MM.1S (cell line): ENCODE data around the gene DAB1.

Experiments used
- DNase-seq: peaks from one replicate; pipeline ENCODE4 v3.0.0-alpha.2; 2015
- H2AFZ ChIP-seq: fragments of 300-600 bp; sonication (generic); 2 replicates; pipeline ENCODE4 v1.6.0; 2016; ENCODE audit warnings: antibody characterized with exemption, low read length
- H3F3A ChIP-seq: fragments of 300-600 bp; sonication (generic); 2 replicates; pipeline ENCODE4 v1.6.1; 2016; ENCODE audit warnings: mild to moderate bottlenecking, antibody characterized with exemption, low read length, moderate library complexity, mixed read lengths; ENCODE audit not compliant: insufficient read depth
- H3K27ac ChIP-seq: fragments of 300-600 bp; sonication (generic); 2 replicates; pipeline ENCODE4 v1.5.1; 2016; ENCODE audit warnings: mild to moderate bottlenecking, low read length
- H3K27me3 ChIP-seq: fragments of 300-600 bp; sonication (generic); replicated peaks from 2 replicates; pipeline ENCODE4 v1.6.0; 2016; ENCODE audit warnings: low read length; ENCODE audit not compliant: insufficient read depth
- H3K36me3 ChIP-seq: fragments of 300-600 bp; sonication (generic); replicated peaks from 2 replicates; pipeline ENCODE4 v1.6.1; 2016; ENCODE audit warnings: mild to moderate bottlenecking, low read length, mixed read lengths; ENCODE audit not compliant: insufficient read depth
- H3K4me1 ChIP-seq: fragments of 300-600 bp; sonication (generic); 2 replicates; pipeline ENCODE4 v1.6.1; 2016; ENCODE audit warnings: low read length, mixed read lengths
- H3K4me2 ChIP-seq: fragments of 300-600 bp; sonication (generic); 2 replicates; pipeline ENCODE4 v1.6.0; 2016; ENCODE audit warnings: low read depth, low read length
- H3K4me3 ChIP-seq: fragments of 300-600 bp; sonication (generic); 2 replicates; pipeline ENCODE4 v1.5.1; 2016; ENCODE audit warnings: low read length, mixed read lengths
- H3K79me2 ChIP-seq: fragments of 300-600 bp; sonication (generic); 2 replicates; pipeline ENCODE4 v1.6.1; 2016; ENCODE audit warnings: mixed run types, low read length, mixed read lengths
- H3K9ac ChIP-seq: fragments of 300-600 bp; sonication (generic); 2 replicates; pipeline ENCODE4 v1.6.1; 2016; ENCODE audit warnings: low read length, mixed read lengths
- H3K9me2 ChIP-seq: fragments of 300-600 bp; sonication (generic); replicated peaks from 2 replicates; pipeline ENCODE4 v1.6.1; 2016; ENCODE audit warnings: mild to moderate bottlenecking, low read length, mixed read lengths; ENCODE audit not compliant: insufficient read depth
- H3K9me3 ChIP-seq: fragments of 300-600 bp; sonication (generic); replicated peaks from 2 replicates; pipeline ENCODE4 v1.6.1; 2016; ENCODE audit warnings: mild to moderate bottlenecking, low read length, mixed read lengths; ENCODE audit not compliant: insufficient read depth
- H4K20me1 ChIP-seq: fragments of 300-600 bp; sonication (generic); 2 replicates; pipeline ENCODE4 v1.6.1; 2016; ENCODE audit warnings: mild to moderate bottlenecking, low read length, moderate library complexity, mixed read lengths; ENCODE audit not compliant: insufficient read depth
- EZH2 ChIP-seq: fragments of 300-600 bp; sonication (generic); optimal IDR thresholded peaks from 2 replicates; pipeline ENCODE3; 2017; ENCODE audit warnings: low read depth, mild to moderate bottlenecking, antibody characterized with exemption, low read length, mixed read lengths
- EZH2phosphoT487 ChIP-seq: fragments of 300-600 bp; sonication (generic); IDR thresholded peaks from 2 replicates; pipeline ENCODE4 v1.6.1; 2018; ENCODE audit warnings: antibody characterized with exemption, low read length
- TF ChIP-seq, protein P1 (sequence below): fragments of 300-600 bp; sonication (generic); IDR thresholded peaks from 2 replicates; pipeline ENCODE4 v1.5.1; 2016; ENCODE audit warnings: antibody characterized with exemption, low read length, mixed read lengths

The DAB1 gene

DNA sequence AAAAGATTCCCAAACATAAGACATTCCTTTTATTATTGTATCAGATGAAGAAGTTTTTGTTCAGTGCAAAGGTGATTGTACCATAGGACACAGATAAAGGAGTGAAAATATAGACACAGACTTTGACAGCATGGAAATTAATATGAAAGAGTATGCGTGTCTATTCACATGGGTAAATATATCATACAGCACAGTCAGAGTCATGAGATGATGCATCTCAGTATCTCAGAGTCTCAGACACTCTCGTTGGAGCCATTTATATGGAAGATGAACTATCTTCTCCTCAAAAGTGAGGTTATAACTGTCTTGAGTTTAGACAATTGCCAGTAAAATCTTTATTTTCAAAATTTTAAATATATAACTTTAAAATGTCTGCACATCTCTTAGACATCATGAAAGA, 299.7 kb downstream of the DAB1 start:
- Histone ChIP-seq H3K9me3 (no peaks in the 10 kb centered on the region), H3K27me3 (no peaks in the 10 kb centered on the region), H4K20me1 (no peaks in the 10 kb centered on the region), H3K4me2 (no peak overlapping the region), H2AFZ (no peak overlapping the region), H3K4me1 (no peaks in the 10 kb centered on the region), H3K9ac (no peak overlapping the region), H3K9me2 (no peaks in the 10 kb centered on the region), H3K27ac (no peak overlapping the region), H3K36me3 (no peaks in the 10 kb centered on the region), H3F3A (no peaks in the 10 kb centered on the region), H3K79me2 (no peaks in the 10 kb centered on the region), H3K4me3 (no peak overlapping the region)
- no peak for DNase-seq
- TF ChIP-seq EZH2, result no peak

DNA sequence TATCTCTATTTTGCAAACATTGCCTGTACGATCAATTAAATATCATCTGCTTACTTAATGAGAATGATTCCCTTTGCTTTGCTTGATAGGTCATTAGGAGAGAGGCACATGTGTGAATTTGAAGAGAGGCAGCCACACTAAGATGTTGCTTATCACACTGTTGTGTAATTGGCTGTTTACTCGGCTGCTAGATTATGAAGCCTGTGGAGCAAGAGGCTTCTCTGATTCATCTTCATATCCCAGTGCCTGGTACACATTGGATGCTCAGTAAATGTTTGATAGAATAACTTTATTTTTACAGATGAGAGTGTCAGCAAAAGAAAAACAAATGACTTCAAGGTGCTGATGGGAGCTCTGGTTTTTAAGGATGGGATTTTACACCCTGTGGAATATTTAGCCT, 301.8 kb downstream of the DAB1 start:
- Histone ChIP-seq H2AFZ (no peak overlapping the region), H3K4me2 (no peak overlapping the region), H3K36me3 (no peaks in the 10 kb centered on the region), H3K27ac (no peak overlapping the region), H3K9me3 (no peaks in the 10 kb centered on the region), H3K4me1 (no peaks in the 10 kb centered on the region), H3F3A (no peaks in the 10 kb centered on the region), H4K20me1 (no peaks in the 10 kb centered on the region), H3K9me2 (no peaks in the 10 kb centered on the region), H3K9ac (no peak overlapping the region), H3K4me3 (no peak overlapping the region), H3K79me2 (no peaks in the 10 kb centered on the region), H3K27me3 (no peaks in the 10 kb centered on the region)
- DNase-seq, result no peak
- TF ChIP-seq EZH2phosphoT487, result no peak
- TF ChIP-seq, protein P1, sequence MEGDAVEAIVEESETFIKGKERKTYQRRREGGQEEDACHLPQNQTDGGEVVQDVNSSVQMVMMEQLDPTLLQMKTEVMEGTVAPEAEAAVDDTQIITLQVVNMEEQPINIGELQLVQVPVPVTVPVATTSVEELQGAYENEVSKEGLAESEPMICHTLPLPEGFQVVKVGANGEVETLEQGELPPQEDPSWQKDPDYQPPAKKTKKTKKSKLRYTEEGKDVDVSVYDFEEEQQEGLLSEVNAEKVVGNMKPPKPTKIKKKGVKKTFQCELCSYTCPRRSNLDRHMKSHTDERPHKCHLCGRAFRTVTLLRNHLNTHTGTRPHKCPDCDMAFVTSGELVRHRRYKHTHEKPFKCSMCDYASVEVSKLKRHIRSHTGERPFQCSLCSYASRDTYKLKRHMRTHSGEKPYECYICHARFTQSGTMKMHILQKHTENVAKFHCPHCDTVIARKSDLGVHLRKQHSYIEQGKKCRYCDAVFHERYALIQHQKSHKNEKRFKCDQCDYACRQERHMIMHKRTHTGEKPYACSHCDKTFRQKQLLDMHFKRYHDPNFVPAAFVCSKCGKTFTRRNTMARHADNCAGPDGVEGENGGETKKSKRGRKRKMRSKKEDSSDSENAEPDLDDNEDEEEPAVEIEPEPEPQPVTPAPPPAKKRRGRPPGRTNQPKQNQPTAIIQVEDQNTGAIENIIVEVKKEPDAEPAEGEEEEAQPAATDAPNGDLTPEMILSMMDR, result no peak

DNA sequence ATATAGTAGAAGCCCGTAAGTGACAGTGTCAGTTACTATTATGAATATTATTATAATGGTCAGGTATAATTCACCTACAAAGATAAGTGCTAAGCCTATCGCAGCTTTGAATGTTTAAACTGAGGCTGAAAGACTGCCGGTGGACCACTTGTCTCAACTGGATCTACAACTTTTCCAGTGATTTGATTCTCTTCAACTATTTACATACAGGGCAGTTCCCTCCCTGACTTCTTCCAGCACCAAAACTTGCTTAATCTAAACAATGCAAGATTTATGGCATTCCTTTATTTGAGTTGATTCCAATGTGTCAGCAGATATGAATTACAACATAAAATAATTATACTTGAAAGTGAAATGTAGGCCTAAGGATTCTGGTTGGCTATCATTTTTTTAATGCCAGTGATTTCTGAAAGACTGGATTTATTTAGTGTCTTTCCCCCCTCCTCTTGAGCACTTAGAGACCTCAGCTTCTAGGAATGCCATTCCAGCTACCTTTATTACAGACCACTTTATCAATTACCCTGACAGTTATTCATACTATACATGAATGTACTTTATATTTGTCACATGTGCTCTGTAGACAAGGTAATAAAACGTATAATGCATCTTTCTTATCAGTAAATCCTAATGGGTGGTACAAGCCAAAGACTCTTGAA, 304.8 kb downstream of the DAB1 start:
- DNase-seq, result no peak
- Histone ChIP-seq H3K27ac (no peak overlapping the region), H4K20me1 (no peaks in the 10 kb centered on the region), H3K4me3 (no peak overlapping the region), H3K9me2 (no peaks in the 10 kb centered on the region), H3K4me1 (no peaks in the 10 kb centered on the region), H3K9ac (no peak overlapping the region), H2AFZ (no peak overlapping the region), H3K27me3 (no peaks in the 10 kb centered on the region), H3F3A (no peaks in the 10 kb centered on the region), H3K79me2 (no peaks in the 10 kb centered on the region), H3K9me3 (no peaks in the 10 kb centered on the region), H3K36me3 (no peaks in the 10 kb centered on the region), H3K4me2 (no peak overlapping the region)
- no peak for TF ChIP-seq EZH2phosphoT487
- TF ChIP-seq, protein P1, result no peak

DNA sequence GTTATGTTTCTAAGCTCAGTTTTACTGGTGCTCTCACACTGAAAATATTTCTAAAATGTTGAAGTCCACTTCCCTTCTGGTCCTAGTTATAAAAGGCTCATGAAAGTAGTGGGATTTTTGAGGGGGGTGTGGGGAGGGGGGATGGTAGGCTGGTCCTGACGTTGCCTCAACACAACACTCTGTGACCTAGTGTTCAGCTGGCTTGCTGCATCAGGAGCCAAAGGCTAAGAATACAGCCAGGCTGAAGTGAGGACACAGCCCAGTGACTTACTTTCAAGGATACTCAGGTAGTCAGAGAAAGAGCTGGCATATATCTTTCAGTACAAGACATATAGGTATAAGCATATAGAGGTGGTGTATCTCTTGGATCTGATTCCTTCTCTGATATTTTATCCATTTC, 306.1 kb downstream of the DAB1 start:
- DNase-seq, result no peak
- Histone ChIP-seq H3K9ac (no peak overlapping the region), H3K4me1 (no peaks in the 10 kb centered on the region), H3K36me3 (no peaks in the 10 kb centered on the region), H3K4me2 (no peak overlapping the region), H3F3A (no peaks in the 10 kb centered on the region), H2AFZ (no peak overlapping the region), H3K79me2 (no peaks in the 10 kb centered on the region), H3K27ac (no peak overlapping the region), H3K9me3 (no peaks in the 10 kb centered on the region), H4K20me1 (no peaks in the 10 kb centered on the region), H3K4me3 (no peak overlapping the region), H3K27me3 (no peaks in the 10 kb centered on the region), H3K9me2 (no peaks in the 10 kb centered on the region)
- TF ChIP-seq EZH2phosphoT487 (no peak), EZH2 (no peak)
- TF ChIP-seq, protein P1, result no peak
